ENCODE measurements around the gene ALB.
"Not testable (repeated sequence)": the region's sequence is repeated elsewhere in the genome, so short reads cannot be mapped to it uniquely, and the experiment has no call there.

Gene ALB

DNA sequence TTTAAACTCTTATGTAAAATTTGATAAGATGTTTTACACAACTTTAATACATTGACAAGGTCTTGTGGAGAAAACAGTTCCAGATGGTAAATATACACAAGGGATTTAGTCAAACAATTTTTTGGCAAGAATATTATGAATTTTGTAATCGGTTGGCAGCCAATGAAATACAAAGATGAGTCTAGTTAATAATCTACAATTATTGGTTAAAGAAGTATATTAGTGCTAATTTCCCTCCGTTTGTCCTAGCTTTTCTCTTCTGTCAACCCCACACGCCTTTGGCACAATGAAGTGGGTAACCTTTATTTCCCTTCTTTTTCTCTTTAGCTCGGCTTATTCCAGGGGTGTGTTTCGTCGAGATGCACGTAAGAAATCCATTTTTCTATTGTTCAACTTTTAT lies at the start of gene ALB:
ALB (plus strand) TSS at position 246 of the 400 bp plus-strand sequence; CDS start at position 287, 41 bp downstream.
- no peaks in the 10 kb centered on the region for H3K9me3 ChIP-seq (ENCODE audit: insufficient read depth, low read length)
- H3K27ac ChIP-seq (ENCODE audit: low read length) = no peak within 1 kb of the TSS
- no peaks in the 10 kb centered on the region for H3K79me2 ChIP-seq (ENCODE audit: low read length)
- H3K27me3 ChIP-seq (ENCODE audit: low read depth, low read length) = no peaks in the 10 kb centered on the region
- TF ChIP-seq, protein P1, sequence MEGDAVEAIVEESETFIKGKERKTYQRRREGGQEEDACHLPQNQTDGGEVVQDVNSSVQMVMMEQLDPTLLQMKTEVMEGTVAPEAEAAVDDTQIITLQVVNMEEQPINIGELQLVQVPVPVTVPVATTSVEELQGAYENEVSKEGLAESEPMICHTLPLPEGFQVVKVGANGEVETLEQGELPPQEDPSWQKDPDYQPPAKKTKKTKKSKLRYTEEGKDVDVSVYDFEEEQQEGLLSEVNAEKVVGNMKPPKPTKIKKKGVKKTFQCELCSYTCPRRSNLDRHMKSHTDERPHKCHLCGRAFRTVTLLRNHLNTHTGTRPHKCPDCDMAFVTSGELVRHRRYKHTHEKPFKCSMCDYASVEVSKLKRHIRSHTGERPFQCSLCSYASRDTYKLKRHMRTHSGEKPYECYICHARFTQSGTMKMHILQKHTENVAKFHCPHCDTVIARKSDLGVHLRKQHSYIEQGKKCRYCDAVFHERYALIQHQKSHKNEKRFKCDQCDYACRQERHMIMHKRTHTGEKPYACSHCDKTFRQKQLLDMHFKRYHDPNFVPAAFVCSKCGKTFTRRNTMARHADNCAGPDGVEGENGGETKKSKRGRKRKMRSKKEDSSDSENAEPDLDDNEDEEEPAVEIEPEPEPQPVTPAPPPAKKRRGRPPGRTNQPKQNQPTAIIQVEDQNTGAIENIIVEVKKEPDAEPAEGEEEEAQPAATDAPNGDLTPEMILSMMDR (IDR thresholded peaks at IDR 0.05; ENCODE audit: low read depth, low read length) = no peak
- TF ChIP-seq EZH2phosphoT487 (IDR thresholded peaks at IDR 0.05; ENCODE audit: low read depth) = no peak
- H3K4me1 ChIP-seq (ENCODE audit: low read length) = no peaks in the 10 kb centered on the region
- H3K4me3 ChIP-seq (ENCODE audit: low read length) = no peak within 1 kb of the TSS
- H4K20me1 ChIP-seq (ENCODE audit: insufficient read depth, low read length) = no peaks in the 10 kb centered on the region
- no peak within 1 kb of the TSS for H3K4me2 ChIP-seq (ENCODE audit: low read length)
- no peak within 1 kb of the TSS for H3K9ac ChIP-seq (ENCODE audit: low read length)
- no peak within 1 kb of the TSS for H2AFZ ChIP-seq (ENCODE audit: low read depth, low read length)
- no peaks in the 10 kb centered on the region for H3K36me3 ChIP-seq (replicated peaks; ENCODE audit: low read depth, low read length)

DNA sequence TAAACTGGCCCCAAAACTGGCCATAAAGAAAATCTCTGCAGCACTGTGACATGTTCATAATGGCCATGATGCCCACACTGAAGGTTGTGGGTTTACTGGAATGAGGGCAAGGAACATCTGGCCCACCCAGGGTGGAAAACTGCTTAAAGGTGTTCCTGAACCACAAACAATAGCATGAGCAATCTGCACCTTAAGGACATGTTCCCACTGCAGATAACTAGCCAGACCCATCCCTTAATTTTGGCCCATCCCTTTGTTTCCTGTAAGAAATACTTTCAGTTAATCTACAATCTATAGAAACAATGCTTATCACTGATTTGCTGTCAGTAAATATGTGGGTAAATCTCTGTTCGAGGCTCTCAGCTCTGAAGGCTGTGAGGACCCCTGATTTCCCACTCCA lies 46.9 kb upstream of the ALB start:
- H3K4me2 ChIP-seq (ENCODE audit: low read length); H3K27me3 ChIP-seq (ENCODE audit: low read depth, low read length): not testable (repeated sequence)

DNA sequence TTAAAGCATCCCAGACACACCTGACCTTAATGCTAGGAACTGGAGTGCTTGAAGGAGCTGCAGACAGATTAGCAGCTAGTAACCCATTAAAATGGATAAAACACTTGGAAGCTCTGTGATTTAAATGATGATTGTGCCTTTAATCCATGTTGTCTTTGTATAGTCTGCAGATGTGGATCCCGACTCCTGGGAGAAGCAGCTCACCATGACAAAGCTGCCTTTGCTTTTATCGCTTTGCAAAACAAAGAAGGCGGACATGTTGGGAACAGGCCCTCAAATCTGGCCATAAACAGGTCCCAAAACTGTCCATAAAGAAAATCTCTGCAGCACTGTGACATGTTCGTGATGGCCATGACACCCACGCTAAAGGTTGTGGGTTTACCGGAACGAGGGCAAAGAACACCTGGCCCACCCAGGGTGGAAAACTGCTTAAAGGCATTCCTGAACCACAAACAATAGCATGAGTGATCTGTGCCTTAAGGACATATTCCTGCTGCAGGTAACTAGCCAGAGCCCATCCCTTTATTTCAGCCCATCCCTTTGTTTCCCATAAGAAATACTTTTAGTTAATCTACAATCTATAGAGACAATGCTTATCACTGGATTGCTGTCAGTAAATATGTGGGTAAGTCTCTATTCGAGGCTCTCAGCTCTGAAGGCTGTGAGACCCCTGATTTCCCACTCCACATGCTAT lies 34.4 kb upstream of the ALB start:
- H3K79me2 ChIP-seq (ENCODE audit: low read length); H3K4me3 ChIP-seq (ENCODE audit: low read length); H3K4me2 ChIP-seq (ENCODE audit: low read length); H4K20me1 ChIP-seq (ENCODE audit: insufficient read depth, low read length); H3K4me1 ChIP-seq (ENCODE audit: low read length); H3K27me3 ChIP-seq (ENCODE audit: low read depth, low read length); H3K9ac ChIP-seq (ENCODE audit: low read length); H3K27ac ChIP-seq (ENCODE audit: low read length); H3K36me3 ChIP-seq (replicated peaks; ENCODE audit: low read depth, low read length); H2AFZ ChIP-seq (ENCODE audit: low read depth, low read length); H3K9me3 ChIP-seq (ENCODE audit: insufficient read depth, low read length): not testable (repeated sequence)

More for the DNA sequence above, 46.9 kb upstream of the ALB start:
- H3K4me3 ChIP-seq (ENCODE audit: low read length); H3K9me3 ChIP-seq (ENCODE audit: insufficient read depth, low read length); H4K20me1 ChIP-seq (ENCODE audit: insufficient read depth, low read length); H3K79me2 ChIP-seq (ENCODE audit: low read length); H3K27ac ChIP-seq (ENCODE audit: low read length); H3K36me3 ChIP-seq (replicated peaks; ENCODE audit: low read depth, low read length); H3K4me1 ChIP-seq (ENCODE audit: low read length); H3K9ac ChIP-seq (ENCODE audit: low read length); H2AFZ ChIP-seq (ENCODE audit: low read depth, low read length): not testable (repeated sequence)

DNA sequence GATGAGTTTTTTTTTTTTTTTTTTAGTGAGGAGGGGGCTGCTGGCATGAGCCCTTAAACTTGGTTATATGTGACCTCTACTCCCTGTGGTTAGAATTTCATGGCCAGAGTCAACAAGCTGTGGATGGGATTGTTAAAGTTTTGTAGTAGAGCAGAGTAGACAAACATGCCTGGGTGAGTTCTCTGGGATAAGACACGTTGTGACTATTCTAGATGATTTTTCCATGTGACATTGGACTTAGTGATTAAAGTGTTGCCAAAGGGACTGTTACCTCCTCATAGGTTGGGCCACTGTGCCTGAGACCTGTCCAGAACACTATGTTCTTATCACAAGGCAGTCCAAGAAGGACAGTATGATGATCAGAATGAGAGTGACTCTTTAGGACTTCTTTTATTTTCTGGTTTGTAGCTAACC lies 28.8 kb upstream of the ALB start:
- Histone ChIP-seq H4K20me1 (ENCODE audit: insufficient read depth, low read length) (no peaks in the 10 kb centered on the region), H3K9me3 (ENCODE audit: insufficient read depth, low read length) (no peaks in the 10 kb centered on the region), H2AFZ (ENCODE audit: low read depth, low read length) (no peak overlapping the region), H3K4me2 (ENCODE audit: low read length) (no peak overlapping the region), H3K27me3 (ENCODE audit: low read depth, low read length) (0 out of 2 replicates have a peak, but pooled peaks cover 3% of the 10 kb centered on the region), H3K4me3 (ENCODE audit: low read length) (no peak overlapping the region), H3K36me3 (replicated peaks; ENCODE audit: low read depth, low read length) (no peaks in the 10 kb centered on the region), H3K4me1 (ENCODE audit: low read length) (no peaks in the 10 kb centered on the region), H3K27ac (ENCODE audit: low read length) (no peak overlapping the region), H3K79me2 (ENCODE audit: low read length) (no peaks in the 10 kb centered on the region), H3K9ac (ENCODE audit: low read length) (no peak overlapping the region)
- no peak for TF ChIP-seq EZH2phosphoT487 (IDR thresholded peaks at IDR 0.05; ENCODE audit: low read depth)
- TF ChIP-seq, protein P1 (IDR thresholded peaks at IDR 0.05; ENCODE audit: low read depth, low read length) = no peak

DNA sequence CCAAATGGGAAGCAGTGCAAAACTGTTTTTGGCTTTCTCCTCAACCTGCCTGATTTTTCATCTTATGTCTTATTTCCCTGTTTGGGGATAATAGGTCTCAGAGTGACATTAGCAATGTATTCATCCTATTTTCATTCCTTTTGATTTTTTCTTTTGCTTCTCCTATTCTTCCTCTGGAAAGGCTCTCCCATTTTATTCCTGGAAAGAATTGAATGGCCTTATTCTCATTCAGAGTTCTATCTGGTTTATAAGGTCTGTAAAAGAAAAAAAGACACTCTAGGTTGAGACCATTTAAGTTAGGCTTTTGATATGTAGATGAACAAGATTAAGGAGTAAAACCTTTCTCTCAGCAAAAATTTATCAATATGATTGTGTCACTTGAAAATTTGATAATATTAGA lies 27.8 kb upstream of the ALB start:
- TF ChIP-seq EZH2phosphoT487 (IDR thresholded peaks at IDR 0.05; ENCODE audit: low read depth) = no peak
- TF ChIP-seq, protein P1 (IDR thresholded peaks at IDR 0.05; ENCODE audit: low read depth, low read length) = no peak
- no peak overlapping the region for H2AFZ ChIP-seq (ENCODE audit: low read depth, low read length)
- H3K27ac ChIP-seq (ENCODE audit: low read length) = no peak overlapping the region
- H4K20me1 ChIP-seq (ENCODE audit: insufficient read depth, low read length) = no peaks in the 10 kb centered on the region
- H3K4me2 ChIP-seq (ENCODE audit: low read length) = no peak overlapping the region
- no peaks in the 10 kb centered on the region for H3K9me3 ChIP-seq (ENCODE audit: insufficient read depth, low read length)
- no peaks in the 10 kb centered on the region for H3K36me3 ChIP-seq (replicated peaks; ENCODE audit: low read depth, low read length)
- no peaks in the 10 kb centered on the region for H3K79me2 ChIP-seq (ENCODE audit: low read length)
- 0 out of 2 replicates have a peak, but pooled peaks cover 3% of the 10 kb centered on the region for H3K27me3 ChIP-seq (ENCODE audit: low read depth, low read length)
- no peaks in the 10 kb centered on the region for H3K4me1 ChIP-seq (ENCODE audit: low read length)
- no peak overlapping the region for H3K4me3 ChIP-seq (ENCODE audit: low read length)
- no peak overlapping the region for H3K9ac ChIP-seq (ENCODE audit: low read length)
